Adrenal gland (tissue), 5 donors: Measurements from ENCODE around the gene LAMA1.

Experiments
- POLR2A ChIP-seq, 2 donors: fragments of 450-650 bp; IDR thresholded peaks; one replicate each; pipeline ENCODE4 v1.6.1; 2017; ENCODE audit warnings: antibody characterized with exemption in 2 of 2, mild to moderate bottlenecking in 2 of 2, moderate library complexity in 1 of 2
- TF ChIP-seq, protein P1 (sequence below), 6 experiments: fragments of 450-650 bp in 4 of 6; fragments of 200-600 bp in 2 of 6; sonication (generic) in 1 of 6; IDR thresholded peaks; 1 replicate in 5 of 6; 2 replicates in 1 of 6; pipeline versions ENCODE4 v1.5.1 to v1.8.0; 2016 to 2021; ENCODE audit warnings: antibody characterized with exemption in 6 of 6, mild to moderate bottlenecking in 2 of 6, moderate library complexity in 1 of 6
- donor health status: DM: no; HTN: no; CAD: no.

DNA sequence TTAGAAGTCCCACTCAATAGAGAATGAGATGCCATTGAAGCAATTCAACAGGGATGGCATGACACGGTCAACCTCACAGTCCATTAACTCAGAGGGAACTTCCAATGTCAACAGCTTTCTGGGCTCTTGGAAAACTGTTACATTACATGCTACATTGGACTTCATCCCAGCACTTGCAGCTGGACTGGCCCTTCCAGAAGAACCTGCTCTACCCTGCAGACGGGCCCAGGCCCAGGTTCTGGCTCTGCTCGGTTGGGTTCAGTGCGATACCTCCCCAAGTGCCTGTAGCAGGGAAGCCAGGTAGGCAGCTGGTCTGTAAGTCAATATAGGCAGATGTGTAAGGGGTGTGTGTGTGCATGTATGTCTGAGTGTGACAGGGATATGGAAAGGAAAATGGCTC lies 12.9 kb downstream of the LAMA1 start:
- TF ChIP-seq, protein P1, sequence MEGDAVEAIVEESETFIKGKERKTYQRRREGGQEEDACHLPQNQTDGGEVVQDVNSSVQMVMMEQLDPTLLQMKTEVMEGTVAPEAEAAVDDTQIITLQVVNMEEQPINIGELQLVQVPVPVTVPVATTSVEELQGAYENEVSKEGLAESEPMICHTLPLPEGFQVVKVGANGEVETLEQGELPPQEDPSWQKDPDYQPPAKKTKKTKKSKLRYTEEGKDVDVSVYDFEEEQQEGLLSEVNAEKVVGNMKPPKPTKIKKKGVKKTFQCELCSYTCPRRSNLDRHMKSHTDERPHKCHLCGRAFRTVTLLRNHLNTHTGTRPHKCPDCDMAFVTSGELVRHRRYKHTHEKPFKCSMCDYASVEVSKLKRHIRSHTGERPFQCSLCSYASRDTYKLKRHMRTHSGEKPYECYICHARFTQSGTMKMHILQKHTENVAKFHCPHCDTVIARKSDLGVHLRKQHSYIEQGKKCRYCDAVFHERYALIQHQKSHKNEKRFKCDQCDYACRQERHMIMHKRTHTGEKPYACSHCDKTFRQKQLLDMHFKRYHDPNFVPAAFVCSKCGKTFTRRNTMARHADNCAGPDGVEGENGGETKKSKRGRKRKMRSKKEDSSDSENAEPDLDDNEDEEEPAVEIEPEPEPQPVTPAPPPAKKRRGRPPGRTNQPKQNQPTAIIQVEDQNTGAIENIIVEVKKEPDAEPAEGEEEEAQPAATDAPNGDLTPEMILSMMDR (IDR thresholded peaks at IDR 0.05): no peak
- no peak for TF ChIP-seq POLR2A (IDR thresholded peaks at IDR 0.05)
